PFSK-1 (cell line): ENCODE data around the gene PIK3CB.

Experiments used
- FOXP2 ChIP-seq: optimal IDR thresholded peaks from 2 replicates; pipeline ENCODE3; 2011; ENCODE audit warnings: borderline replicate concordance, control low read depth, inconsistent platforms; ENCODE audit not compliant: insufficient read depth; ENCODE audit errors: extremely low read length, extremely low read depth
- POLR2AphosphoS5 ChIP-seq: IDR thresholded peaks from 2 replicates; pipeline ENCODE4 v1.6.1; 2012; ENCODE audit warnings: low read depth, mild to moderate bottlenecking, control low read depth, low read length, moderate library complexity
- REST ChIP-seq, 2 experiments: IDR thresholded peaks; 2 replicates each; pipeline versions ENCODE4 v1.6.1 to v1.8.0; 2011 to 2012; ENCODE audit warnings: low read depth in 2 of 2, low read length in 2 of 2, control low read depth in 1 of 2, inconsistent platforms in 1 of 2, mild to moderate bottlenecking in 1 of 2, moderate library complexity in 1 of 2; ENCODE audit not compliant: insufficient read depth in 1 of 2
- SIN3A ChIP-seq: IDR thresholded peaks from 2 replicates; pipeline ENCODE4 v1.6.1; 2012; ENCODE audit warnings: mild to moderate bottlenecking, low read length, moderate library complexity, borderline replicate concordance; ENCODE audit not compliant: insufficient read depth
- TAF1 ChIP-seq: IDR thresholded peaks from 2 replicates; pipeline ENCODE4 v1.6.1; 2012; ENCODE audit warnings: low read length, control low read depth, borderline replicate concordance; ENCODE audit not compliant: insufficient read depth

PIK3CB gene

GRCh38 chr3:138638641-138639040 is 196.1 kb downstream of the PIK3CB start:
- TF ChIP-seq REST (IDR thresholded peaks at IDR 0.05; ENCODE audit: insufficient read depth in 1 of 2, low read depth in 2 of 2, low read length in 2 of 2) (no peak), SIN3A (no peak), FOXP2 (no peak), TAF1 (no peak)

GRCh38 chr3:138629526-138629925 is 205.2 kb downstream of the PIK3CB start:
- TF ChIP-seq TAF1 (no peak), REST (IDR thresholded peaks at IDR 0.05; ENCODE audit: insufficient read depth in 1 of 2, low read depth in 2 of 2, low read length in 2 of 2) (no peak), POLR2AphosphoS5 (no peak), SIN3A (no peak), FOXP2 (no peak)

- TF ChIP-seq TAF1: no peak
- no peak for TF ChIP-seq SIN3A
Observed at GRCh38 chr3:138625707-138626365, 208.9 kb downstream of the PIK3CB start.

- TF ChIP-seq TAF1 (no peak), POLR2AphosphoS5 (no peak), SIN3A (no peak), REST (IDR thresholded peaks at IDR 0.05; ENCODE audit: insufficient read depth in 1 of 2, low read depth in 2 of 2, low read length in 2 of 2) (no peak), FOXP2 (no peak)
Observed at GRCh38 chr3:138624518-138624917, 210.2 kb downstream of the PIK3CB start.

GRCh38 chr3:138620431-138620830 is 214.3 kb downstream of the PIK3CB start:
- no peak for TF ChIP-seq REST (IDR thresholded peaks at IDR 0.05; ENCODE audit: insufficient read depth in 1 of 2, low read depth in 2 of 2, low read length in 2 of 2)
- no peak for TF ChIP-seq POLR2AphosphoS5
- TF ChIP-seq SIN3A: no peak
- TF ChIP-seq FOXP2: no peak
- no peak for TF ChIP-seq TAF1
